Right lobe of liver (tissue), 6 donors: ENCODE data around the gene PTBP3. TPM values are rescaled to one million over a fixed set of nuclear protein-coding genes. Genes with fewer than 3 reads are reported as not detected.

ENCODE experiments used
- ATAC-seq, 4 donors: fragments of 200-7000 bp; cut with Tn5 transposase; one replicate each; pipeline ENCODE4 v1.9.1; 2020; ENCODE audit warnings: mild to moderate bottlenecking in 4 of 4, moderate library complexity in 4 of 4
- DNase-seq, 3 donors: peaks; one replicate each; pipeline ENCODE4 v3.0.0-alpha.2; 2020
- H3K27ac ChIP-seq, 3 donors: fragments of 200-600 bp; one replicate each; pipeline ENCODE4 v1.8.0; 2022
- H3K27me3 ChIP-seq, 2 donors: fragments of 200-600 bp; one replicate each; pipeline ENCODE4 v1.8.0; 2022
- H3K36me3 ChIP-seq, 4 donors: fragments of 200-600 bp; sonication (generic) in 1 of 4; one replicate each; pipeline versions ENCODE4 v1.5.1 to v1.8.0; 2017 to 2022; ENCODE audit warnings: control low read depth in 1 of 4
- H3K4me1 ChIP-seq, 4 donors: fragments of 200-600 bp; sonication (generic) in 1 of 4; one replicate each; pipeline versions ENCODE4 v1.5.1 to v1.8.0; 2017 to 2022; ENCODE audit warnings: control low read depth in 1 of 4
- H3K4me3 ChIP-seq, 3 donors: fragments of 200-600 bp; one replicate each; pipeline ENCODE4 v1.8.0; 2022
- H3K9me3 ChIP-seq, 4 donors: fragments of 200-600 bp; sonication (generic) in 1 of 4; one replicate each; pipeline versions ENCODE4 v1.5.1 to v1.8.0; 2017 to 2022; ENCODE audit warnings: control low read depth in 1 of 4
- POLR2A ChIP-seq: fragments of 450-650 bp; IDR thresholded peaks from one replicate; pipeline ENCODE4 v1.6.1; 2017; ENCODE audit warnings: antibody characterized with exemption, mild to moderate bottlenecking
- WGBS: methylation state at CpG from one replicate; pipeline ENCODE4 v1.1.6; 2018; ENCODE audit warnings: low coverage, low lambda C conversion rate; ENCODE audit not compliant: insufficient coverage; ENCODE audit errors: missing lambda C conversion rate; 5-methylcytosine and 5-hydroxymethylcytosine counted together
- intact Hi-C, 2 donors: fragments of 100-400 bp; cut with DNase I; formaldehyde crosslinking; loops; one replicate each; pipeline versions ENCODE4 v1.11.2 to v1.14.1; 2022
- total RNA-seq, 6 experiments: library from RNA; depleted of rRNA in 2 of 6; stranded (reverse); fragments of >200 nt in 2 of 6; fragmentation: NEBNext Ultra II Directional in 3 of 6; extraction: Animal tissue kit (Norgen Biotek cat#: 25700) in 3 of 6; gene quantifications; one replicate each; pipeline versions ENCODE4 v1.1.0 to v1.2.4, GENCODE V29; 2016 to 2023
- TF ChIP-seq, protein P1 (sequence below), 4 donors: fragments of 200-600 bp in 3 of 4; fragments of 450-650 bp in 1 of 4; IDR thresholded peaks; one replicate each; pipeline versions ENCODE4 v1.5.1 to v1.8.0; 2016 to 2022; ENCODE audit warnings: antibody characterized with exemption in 4 of 4, mild to moderate bottlenecking in 2 of 4
- donor health status: DM: no; HTN: yes; CAD: no.
- donor health status: DM: no; HTN: no; CAD: no.
- donor health status: DM: no; HTN: no; CAD: no.
- donor health status: DM: no; HTN: yes; CAD: no.
- donor health status: DM: no; HTN: yes; CAD: no.

PTBP3 gene
- total RNA-seq, 6 experiments from 2014 or later, result 16.3 to 29.9 (median 19.3) TPM

DNA sequence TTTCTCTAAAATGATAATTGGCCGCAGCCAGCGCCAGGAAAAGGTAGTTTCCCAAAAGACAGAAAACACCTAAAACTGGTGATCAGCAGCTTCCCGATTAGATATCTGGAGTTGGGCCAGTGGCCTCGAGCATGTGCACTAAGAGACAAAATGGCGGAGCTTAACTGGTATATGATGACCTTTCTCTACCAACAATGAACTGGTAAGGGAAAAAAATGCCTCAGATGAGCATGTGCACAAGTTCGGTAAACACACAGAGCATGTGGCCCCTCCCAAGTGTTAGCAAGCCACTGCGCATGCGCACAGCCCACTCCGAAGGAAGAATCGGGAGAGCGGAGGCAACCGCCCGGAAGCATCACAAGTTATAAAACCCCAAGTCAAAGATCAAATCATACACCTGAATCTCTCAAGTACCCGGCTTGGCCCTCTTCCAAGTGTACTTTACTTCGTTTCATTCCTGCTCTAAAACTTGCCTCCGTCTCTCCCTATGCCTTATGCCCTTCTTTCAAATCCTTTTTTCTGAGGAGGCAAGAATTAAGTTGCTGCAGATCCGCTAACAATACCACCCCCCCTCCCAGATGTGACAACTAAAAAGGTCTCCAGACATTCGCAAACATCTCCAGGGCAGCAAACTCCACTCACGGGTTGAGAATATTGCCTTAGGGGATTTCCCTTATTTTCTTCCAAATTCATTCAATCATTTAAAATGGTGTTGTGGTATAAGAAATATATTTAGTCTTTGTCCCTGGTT, 15.0 kb upstream of the PTBP3 start:
- peak; percentile 39 for TF ChIP-seq POLR2A
- TF ChIP-seq, protein P1, sequence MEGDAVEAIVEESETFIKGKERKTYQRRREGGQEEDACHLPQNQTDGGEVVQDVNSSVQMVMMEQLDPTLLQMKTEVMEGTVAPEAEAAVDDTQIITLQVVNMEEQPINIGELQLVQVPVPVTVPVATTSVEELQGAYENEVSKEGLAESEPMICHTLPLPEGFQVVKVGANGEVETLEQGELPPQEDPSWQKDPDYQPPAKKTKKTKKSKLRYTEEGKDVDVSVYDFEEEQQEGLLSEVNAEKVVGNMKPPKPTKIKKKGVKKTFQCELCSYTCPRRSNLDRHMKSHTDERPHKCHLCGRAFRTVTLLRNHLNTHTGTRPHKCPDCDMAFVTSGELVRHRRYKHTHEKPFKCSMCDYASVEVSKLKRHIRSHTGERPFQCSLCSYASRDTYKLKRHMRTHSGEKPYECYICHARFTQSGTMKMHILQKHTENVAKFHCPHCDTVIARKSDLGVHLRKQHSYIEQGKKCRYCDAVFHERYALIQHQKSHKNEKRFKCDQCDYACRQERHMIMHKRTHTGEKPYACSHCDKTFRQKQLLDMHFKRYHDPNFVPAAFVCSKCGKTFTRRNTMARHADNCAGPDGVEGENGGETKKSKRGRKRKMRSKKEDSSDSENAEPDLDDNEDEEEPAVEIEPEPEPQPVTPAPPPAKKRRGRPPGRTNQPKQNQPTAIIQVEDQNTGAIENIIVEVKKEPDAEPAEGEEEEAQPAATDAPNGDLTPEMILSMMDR (IDR thresholded peaks at IDR 0.05), result no peak
- Histone ChIP-seq H3K36me3 (no peaks in the 10 kb centered on the region), H3K9me3 (no peaks in the 10 kb centered on the region), H3K4me3 (peak overlapping the region; percentile 31 to 53 (median 39)), H3K4me1 (peaks cover 0 to 34% (median 5%) of the 10 kb centered on the region in 4 donors), H3K27me3 (no peaks in the 10 kb centered on the region), H3K27ac (peak overlapping the region; percentile 54 to 70 (median 59))
- intact Hi-C loops, result no loop called here
- 16% methylated on average over 17 of the region's 19 CpGs for whole genome bisulfite sequencing
- DNase-seq (peak; percentile 94 to 95 (median 94)), ATAC-seq (peak; percentile 83 to 92 (median 86))

DNA sequence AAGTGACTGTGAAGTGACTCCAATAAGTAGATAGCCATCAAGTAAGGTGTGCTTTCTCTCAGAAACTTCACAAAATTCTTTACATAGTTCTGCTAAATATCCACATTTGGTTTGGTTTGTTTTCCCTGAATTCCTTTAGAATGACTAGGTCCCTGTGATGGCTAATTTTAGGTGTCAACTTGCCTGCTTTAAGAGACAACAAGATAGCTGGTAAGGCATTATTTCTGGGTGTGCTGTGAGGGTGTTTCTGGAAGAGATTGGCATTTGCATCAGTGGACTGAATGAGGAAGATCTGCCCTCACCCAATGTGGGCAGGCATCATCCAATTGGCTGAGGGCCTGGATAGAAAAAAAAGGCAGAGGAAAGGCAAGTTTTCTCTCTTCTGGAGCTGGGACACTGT, 8.3 kb upstream of the PTBP3 start:
- ATAC-seq (no peak), DNase-seq (no peak)
- Histone ChIP-seq H3K27ac (no peak overlapping the region), H3K36me3 (no peaks in the 10 kb centered on the region), H3K9me3 (no peaks in the 10 kb centered on the region), H3K4me3 (no peak overlapping the region), H3K27me3 (no peaks in the 10 kb centered on the region), H3K4me1 (peaks cover 0 to 19% (median 8%) of the 10 kb centered on the region in 4 donors)
- TF ChIP-seq, protein P1 (IDR thresholded peaks at IDR 0.05), result no peak
- no peak for TF ChIP-seq POLR2A
- intact Hi-C loops, result no loop called here

- Histone ChIP-seq H3K36me3 (no peaks in the 10 kb centered on the region), H3K4me3 (no peak overlapping the region), H3K9me3 (no peaks in the 10 kb centered on the region), H3K4me1 (peaks cover 0 to 21% (median 8%) of the 10 kb centered on the region in 4 donors), H3K27ac (no peak overlapping the region), H3K27me3 (no peaks in the 10 kb centered on the region)
- intact Hi-C loops, result no loop called here
- whole genome bisulfite sequencing, result 78% methylated on average over 3 of the region's 3 CpGs
- TF ChIP-seq, protein P1 (IDR thresholded peaks at IDR 0.05), result no peak
- TF ChIP-seq POLR2A, result no peak
- no peak for DNase-seq
- no peak for ATAC-seq
Observed at GRCh38 chr9:112339886-112340285, 6.5 kb upstream of the PTBP3 start.

DNA sequence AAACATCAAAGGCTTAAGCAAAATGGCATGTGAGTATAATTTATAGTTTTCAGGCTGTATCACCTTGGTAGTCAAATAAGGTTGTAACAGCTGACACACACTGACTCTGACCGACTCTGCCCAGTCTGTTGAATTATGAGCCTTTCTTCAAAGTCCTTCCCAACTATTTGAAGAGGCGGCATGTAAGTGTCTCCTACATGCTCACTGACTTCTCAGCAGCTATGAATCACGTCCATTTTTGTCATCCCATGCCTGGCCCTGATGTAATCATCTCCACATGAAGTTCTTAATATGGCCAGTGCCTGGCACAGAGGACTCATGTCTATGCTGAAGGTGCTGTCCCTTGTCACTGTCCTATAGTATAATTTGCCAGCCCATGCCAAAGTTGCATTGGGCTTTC, 5.1 kb upstream of the PTBP3 start:
- ATAC-seq, result peak in 1 of 4 donors; percentile 5
- WGBS, result 17% methylated on average over 2 of the region's 3 CpGs
- no peaks in the 10 kb centered on the region for H3K27me3 ChIP-seq
- intact Hi-C loops, result no loop called here
- no peaks in the 10 kb centered on the region for H3K36me3 ChIP-seq
- H3K27ac ChIP-seq, result peak overlapping the region in 1 of 3 donors; percentile 79
- H3K4me1 ChIP-seq, result peaks cover 0 to 21% (median 8%) of the 10 kb centered on the region in 4 donors
- no peaks in the 10 kb centered on the region for H3K9me3 ChIP-seq
- no peak for DNase-seq
- H3K4me3 ChIP-seq, result no peak overlapping the region
- TF ChIP-seq POLR2A, result no peak
- TF ChIP-seq, protein P1 (IDR thresholded peaks at IDR 0.05), result no peak
